Caco-2 (cell line): ENCODE results near the gene SPATS2L. TPM values are rescaled to one million over a fixed set of nuclear protein-coding genes. Genes with fewer than 3 reads are reported as not detected.

ENCODE experiments used
- BruUV-seq: library from RNA; stranded (reverse); fragments of 400-500 nt; replicated peaks from 2 replicates; lab custom pipeline; 2021; lab: Mats Ljungman, UMichigan
- CTCF ChIA-PET: fragments of 300-600 bp; sonication (Branson Sonifier 250); formaldehyde crosslinking; loops from one replicate; lab custom pipeline; 2022; ENCODE audit warnings: antibody characterized with exemption; lab: Charles Lee
- POLR2A ChIA-PET: fragments of 300-600 bp; sonication (Branson Sonifier 250); formaldehyde crosslinking; loops from one replicate; lab custom pipeline; 2022; ENCODE audit warnings: antibody characterized with exemption; lab: Charles Lee
- DNase-seq, 2 experiments: peaks; one replicate each; pipeline versions ENCODE4 v3.0.0 to v3.0.0-alpha.2; 2020 to 2022
- H3K27me3 ChIP-seq: replicated peaks from 2 replicates; pipeline ENCODE4 v1.6.0; 2011; ENCODE audit warnings: low read length; ENCODE audit not compliant: control insufficient read depth, insufficient read depth
- H3K36me3 ChIP-seq: 2 replicates; pipeline ENCODE4 v1.5.1; 2011; ENCODE audit warnings: low read length; ENCODE audit not compliant: control insufficient read depth, insufficient read depth
- H3K4me1 ChIP-seq: fragments of 250-450 bp; sonication (Bioruptor Pico); 2 replicates; pipeline ENCODE4 v1.5.1; 2020; ENCODE audit warnings: mild to moderate bottlenecking
- H3K4me3 ChIP-seq: 2 replicates; pipeline ENCODE4 v1.5.1; 2011; ENCODE audit warnings: low read depth, mild to moderate bottlenecking, control low read depth, low read length
- H3K9me3 ChIP-seq: fragments of 250-450 bp; sonication (Bioruptor Pico); 2 replicates; pipeline ENCODE4 v1.5.1; 2020; ENCODE audit warnings: mild to moderate bottlenecking, moderate library complexity
- H3K27ac Mint-ChIP-seq: one replicate; pipeline ENCODE4 v1.8.0; 2022; ENCODE audit warnings: mixed read lengths; ENCODE audit not compliant: unreplicated experiment
- H3K27me3 Mint-ChIP-seq: one replicate; pipeline ENCODE4 v1.8.0; 2022; ENCODE audit warnings: mixed read lengths; ENCODE audit not compliant: insufficient read depth, unreplicated experiment
- H3K36me3 Mint-ChIP-seq: one replicate; pipeline ENCODE4 v1.8.0; 2022; ENCODE audit warnings: mild to moderate bottlenecking, mixed read lengths; ENCODE audit not compliant: insufficient read depth, unreplicated experiment
- H3K4me1 Mint-ChIP-seq: one replicate; pipeline ENCODE4 v1.8.0; 2022; ENCODE audit warnings: low read depth, mixed read lengths; ENCODE audit not compliant: unreplicated experiment
- H3K4me3 Mint-ChIP-seq: one replicate; pipeline ENCODE4 v1.8.0; 2022; ENCODE audit warnings: mild to moderate bottlenecking, moderate library complexity, mixed read lengths; ENCODE audit not compliant: unreplicated experiment
- H3K9me3 Mint-ChIP-seq: one replicate; pipeline ENCODE4 v1.8.0; 2022; ENCODE audit warnings: mixed read lengths; ENCODE audit not compliant: unreplicated experiment
- CTCF ChIP-seq, 2 experiments: fragments of 200-600 bp in 1 of 2; IDR thresholded peaks; 1 replicate in 1 of 2; 2 replicates in 1 of 2; pipeline versions ENCODE4 v1.5.1 to v1.8.0; 2011 to 2022; ENCODE audit warnings: antibody characterized with exemption in 1 of 2, control low read depth in 1 of 2, inconsistent platforms in 1 of 2, low read depth in 1 of 2, low read length in 1 of 2, mild to moderate bottlenecking in 1 of 2, moderate library complexity in 1 of 2; ENCODE audit not compliant: insufficient read depth in 1 of 2, severe bottlenecking in 1 of 2, unreplicated experiment in 1 of 2
- intact Hi-C: fragments of 100-400 bp; cut with micrococcal nuclease; formaldehyde crosslinking; loops from one replicate; pipeline ENCODE4 v1.10.0; 2022; ENCODE audit not compliant: unreplicated experiment
- total RNA-seq: library from RNA; stranded (reverse); gene quantifications from 2 replicates; pipeline ENCODE4 v1.2.3, GENCODE V29; 2022

Gene SPATS2L
- total RNA-seq, 1 experiment from 2014 or later: 196 TPM

- ChIA-PET POLR2A (interaction anchor here (0.6 kb wide), 1 partner anchor 44 kb away, joined by 6 read pairs; no protein-coding TSS in a partner anchor), CTCF (no interaction called here)
- H3K27ac Mint-ChIP-seq: no peak overlapping the region
- Histone ChIP-seq H3K4me3 (no peak overlapping the region), H3K27me3 (no peaks in the 10 kb centered on the region), H3K9me3 (no peaks in the 10 kb centered on the region), H3K4me1 (peaks cover 39% of the 10 kb centered on the region), H3K36me3 (peaks cover 2% of the 10 kb centered on the region)
- TF ChIP-seq CTCF (IDR thresholded peaks at IDR 0.05; ENCODE audit: insufficient read depth in 1 of 2, low read depth in 1 of 2, low read length in 1 of 2, severe bottlenecking in 1 of 2, unreplicated experiment in 1 of 2): no peak
- DNase-seq: no peak
- peaks cover 24% of the 10 kb centered on the region for H3K4me1 Mint-ChIP-seq
- no TSS peak for BruUV-seq
- no peaks in the 10 kb centered on the region for H3K36me3 Mint-ChIP-seq
- no peaks in the 10 kb centered on the region for H3K9me3 Mint-ChIP-seq
- H3K27me3 Mint-ChIP-seq: no peaks in the 10 kb centered on the region
- no peak overlapping the region for H3K4me3 Mint-ChIP-seq
- intact Hi-C loops: no loop called here
These were observed 44.4 kb upstream of the SPATS2L start for GRCh38 chr2:200262047-200262446.

- no peak overlapping the region for H3K4me3 Mint-ChIP-seq
- TF ChIP-seq CTCF (IDR thresholded peaks at IDR 0.05; ENCODE audit: insufficient read depth in 1 of 2, low read depth in 1 of 2, low read length in 1 of 2, severe bottlenecking in 1 of 2, unreplicated experiment in 1 of 2): no peak
- H3K4me3 ChIP-seq: no peak overlapping the region
- intact Hi-C loops: no loop called here
- no peaks in the 10 kb centered on the region for H3K27me3 ChIP-seq
- no peaks in the 10 kb centered on the region for H3K9me3 Mint-ChIP-seq
- no peak overlapping the region for H3K27ac Mint-ChIP-seq
- peaks cover 2% of the 10 kb centered on the region for H3K36me3 ChIP-seq
- H3K36me3 Mint-ChIP-seq: peaks cover 2% of the 10 kb centered on the region
- H3K4me1 ChIP-seq: peaks cover 35% of the 10 kb centered on the region
- POLR2A ChIA-PET: no interaction called here
- BruUV-seq: no TSS peak
- CTCF ChIA-PET: no interaction called here
- peaks cover 18% of the 10 kb centered on the region for H3K4me1 Mint-ChIP-seq
- no peaks in the 10 kb centered on the region for H3K27me3 Mint-ChIP-seq
- DNase-seq: no peak
- no peaks in the 10 kb centered on the region for H3K9me3 ChIP-seq
These were observed 43.2 kb upstream of the SPATS2L start for GRCh38 chr2:200263279-200263678.

GRCh38 chr2:200264631-200265030, 41.9 kb upstream of the SPATS2L start:
- no peak overlapping the region for H3K4me3 Mint-ChIP-seq
- H3K9me3 ChIP-seq: no peaks in the 10 kb centered on the region
- TF ChIP-seq CTCF (IDR thresholded peaks at IDR 0.05; ENCODE audit: insufficient read depth in 1 of 2, low read depth in 1 of 2, low read length in 1 of 2, severe bottlenecking in 1 of 2, unreplicated experiment in 1 of 2): no peak
- H3K36me3 ChIP-seq: peaks cover 2% of the 10 kb centered on the region
- peaks cover 4% of the 10 kb centered on the region for H3K36me3 Mint-ChIP-seq
- DNase-seq: no peak
- H3K4me1 ChIP-seq: peaks cover 21% of the 10 kb centered on the region
- H3K4me3 ChIP-seq: no peak overlapping the region
- no peaks in the 10 kb centered on the region for H3K27me3 ChIP-seq
- no peaks in the 10 kb centered on the region for H3K27me3 Mint-ChIP-seq
- no TSS peak for BruUV-seq
- ChIA-PET CTCF (no interaction called here), POLR2A (no interaction called here)
- H3K4me1 Mint-ChIP-seq: peaks cover 15% of the 10 kb centered on the region
- H3K27ac Mint-ChIP-seq: no peak overlapping the region
- no peaks in the 10 kb centered on the region for H3K9me3 Mint-ChIP-seq
- intact Hi-C loops: no loop called here
